Activated CD8-positive, alpha-beta memory T cell treated with anti-CD3 and anti-CD28 coated beads, Interleukin-2, amount 50 U/mL, for 24 hours (primary cell): Measurements from ENCODE around the gene MACROD2.

Experiments
- DNase-seq: peaks from one replicate; pipeline ENCODE4 v3.0.0-alpha.2; 2020; ENCODE audit errors: extremely low read depth

The MACROD2 gene

GRCh38 chr20:14816471-14816870, 821.2 kb downstream of the MACROD2 start:
- no peak for DNase-seq

- no peak for DNase-seq
These were observed 821.8 kb downstream of the MACROD2 start for GRCh38 chr20:14817101-14817500.

- no peak for DNase-seq
These were observed 825.5 kb downstream of the MACROD2 start for GRCh38 chr20:14820771-14821170.

- no peak for DNase-seq
These were observed 825.9 kb downstream of the MACROD2 start for GRCh38 chr20:14821251-14821650.

GRCh38 chr20:14824996-14825395, 829.7 kb downstream of the MACROD2 start:
- no peak for DNase-seq

GRCh38 chr20:14826543-14827313, 831.4 kb downstream of the MACROD2 start:
- DNase-seq, result no peak

GRCh38 chr20:14828459-14828858, 833.1 kb downstream of the MACROD2 start:
- no peak for DNase-seq

GRCh38 chr20:14829906-14830305, 834.6 kb downstream of the MACROD2 start:
- no peak for DNase-seq

- no peak for DNase-seq
These were observed 835.1 kb downstream of the MACROD2 start for GRCh38 chr20:14830466-14830865.

- no peak for DNase-seq
These were observed 835.6 kb downstream of the MACROD2 start for GRCh38 chr20:14830899-14831298.

- DNase-seq, result no peak
These were observed 837.3 kb downstream of the MACROD2 start for GRCh38 chr20:14832630-14833029.

GRCh38 chr20:14838663-14839628, 843.6 kb downstream of the MACROD2 start:
- no peak for DNase-seq

GRCh38 chr20:14845199-14846160, 850.2 kb downstream of the MACROD2 start:
- no peak for DNase-seq

GRCh38 chr20:14848806-14849205, 853.5 kb downstream of the MACROD2 start:
- no peak for DNase-seq

GRCh38 chr20:14853079-14853478, 857.8 kb downstream of the MACROD2 start:
- DNase-seq, result no peak

- DNase-seq, result no peak
These were observed 859.9 kb downstream of the MACROD2 start for GRCh38 chr20:14855171-14855570.

- DNase-seq, result no peak
These were observed 864.3 kb downstream of the MACROD2 start for GRCh38 chr20:14859627-14860026.

- no peak for DNase-seq
These were observed 865.1 kb downstream of the MACROD2 start for GRCh38 chr20:14860410-14860814.

GRCh38 chr20:14861028-14861699, 865.8 kb downstream of the MACROD2 start:
- DNase-seq, result no peak

- DNase-seq, result no peak
These were observed 869.9 kb downstream of the MACROD2 start for GRCh38 chr20:14865169-14865568.

- no peak for DNase-seq
These were observed 870.4 kb downstream of the MACROD2 start for GRCh38 chr20:14865731-14866130.
